LNCaP clone FGC (cell line): ENCODE measurements around the gene STK32C.
"Not testable (repeated sequence)": the region's sequence is repeated elsewhere in the genome, so short reads cannot be mapped to it uniquely, and the experiment has no call there.

ENCODE experiments used
- DNase-seq: peaks from one replicate; pipeline ENCODE4 v3.0.0-alpha.2; 2011; ENCODE audit warnings: low read depth
- H3K4me3 ChIP-seq: 2 replicates; pipeline ENCODE4 v1.5.1; 2011; ENCODE audit warnings: mild to moderate bottlenecking, low read depth, low read length, control low read depth
- CTCF ChIP-seq: IDR thresholded peaks from 2 replicates; pipeline ENCODE4 v1.5.1; 2012; ENCODE audit warnings: mild to moderate bottlenecking; ENCODE audit not compliant: control insufficient read depth, insufficient read depth; ENCODE audit errors: extremely low read depth

The STK32C gene

GRCh38 chr10:132339276-132339675 lies 31.5 kb upstream of the STK32C start:
- no peak for DNase-seq
- no peak for TF ChIP-seq CTCF
- no peak overlapping the region for H3K4me3 ChIP-seq

- H3K4me3 ChIP-seq = no peak overlapping the region
- DNase-seq = no peak
- TF ChIP-seq CTCF = no peak
Observed at GRCh38 chr10:132338876-132339275, 31.1 kb upstream of the STK32C start.

- H3K4me3 ChIP-seq, DNase-seq: not testable (repeated sequence)
Observed at GRCh38 chr10:132337854-132338253, 30.1 kb upstream of the STK32C start.

- no peak for TF ChIP-seq CTCF
- H3K4me3 ChIP-seq = no peak overlapping the region
- DNase-seq = no peak
Observed at GRCh38 chr10:132336919-132337407, 29.2 kb upstream of the STK32C start.

- no peak for DNase-seq
- no peak for TF ChIP-seq CTCF
- no peak overlapping the region for H3K4me3 ChIP-seq
Observed at GRCh38 chr10:132336064-132336746, 28.5 kb upstream of the STK32C start.

- no peak for DNase-seq
- H3K4me3 ChIP-seq = no peak overlapping the region
- no peak for TF ChIP-seq CTCF
Observed at GRCh38 chr10:132335189-132336063, 27.7 kb upstream of the STK32C start.

- DNase-seq = no peak
- no peak for TF ChIP-seq CTCF
- H3K4me3 ChIP-seq = no peak overlapping the region
Observed at GRCh38 chr10:132334631-132335188, 27.0 kb upstream of the STK32C start.
